HG03064 (cell line): ENCODE data around the gene ZSWIM6.

Source experiments
- ATAC-seq: cut with Tn5 transposase; IDR thresholded peaks from one replicate; pipeline ENCODE4 v1.9.1; 2021; ENCODE audit warnings: low read depth; ENCODE audit not compliant: unreplicated experiment

ZSWIM6 gene

GRCh38 chr5:61354199-61354598 lies 22.1 kb downstream of the ZSWIM6 start:
- no peak for ATAC-seq

GRCh38 chr5:61357745-61358144 lies 25.7 kb downstream of the ZSWIM6 start:
- ATAC-seq = no peak

GRCh38 chr5:61362796-61363368 lies 30.8 kb downstream of the ZSWIM6 start:
- no peak for ATAC-seq

GRCh38 chr5:61363401-61364114 lies 31.5 kb downstream of the ZSWIM6 start:
- no peak for ATAC-seq

GRCh38 chr5:61366497-61367240 lies 34.6 kb downstream of the ZSWIM6 start:
- no peak for ATAC-seq

GRCh38 chr5:61370506-61370905 lies 38.4 kb downstream of the ZSWIM6 start:
- no peak for ATAC-seq

GRCh38 chr5:61371474-61371873 lies 39.4 kb downstream of the ZSWIM6 start:
- no peak for ATAC-seq

- no peak for ATAC-seq
Measured at GRCh38 chr5:61379677-61380076, 47.6 kb downstream of the ZSWIM6 start.

- ATAC-seq = no peak
Measured at GRCh38 chr5:61381968-61382367, 49.9 kb downstream of the ZSWIM6 start.

GRCh38 chr5:61385627-61386026 lies 53.6 kb downstream of the ZSWIM6 start:
- ATAC-seq = no peak

GRCh38 chr5:61386045-61386800 lies 54.2 kb downstream of the ZSWIM6 start:
- ATAC-seq = no peak

- no peak for ATAC-seq
Measured at GRCh38 chr5:61389609-61390008, 57.6 kb downstream of the ZSWIM6 start.

- ATAC-seq = no peak
Measured at GRCh38 chr5:61394078-61394704, 62.1 kb downstream of the ZSWIM6 start.

GRCh38 chr5:61394793-61395192 lies 62.7 kb downstream of the ZSWIM6 start:
- no peak for ATAC-seq

- ATAC-seq = no peak
Measured at GRCh38 chr5:61397238-61397637, 65.2 kb downstream of the ZSWIM6 start.

- ATAC-seq = no peak
Measured at GRCh38 chr5:61397937-61398336, 65.9 kb downstream of the ZSWIM6 start.

GRCh38 chr5:61398440-61398839 lies 66.4 kb downstream of the ZSWIM6 start:
- ATAC-seq = no peak

GRCh38 chr5:61399679-61400078 lies 67.6 kb downstream of the ZSWIM6 start:
- ATAC-seq = no peak

- no peak for ATAC-seq
Measured at GRCh38 chr5:61401726-61402125, 69.7 kb downstream of the ZSWIM6 start.

GRCh38 chr5:61402244-61402823 lies 70.3 kb downstream of the ZSWIM6 start:
- ATAC-seq = no peak
